Ishikawa (cell line): ENCODE measurements around the gene TRAPPC12.

Experiments used
- CEBPB ChIP-seq: IDR thresholded peaks from 2 replicates; pipeline ENCODE4 v1.6.1; 2012
- CREB1 ChIP-seq: IDR thresholded peaks from 2 replicates; pipeline ENCODE4 v1.6.1; 2012; ENCODE audit warnings: low read depth
- EP300 ChIP-seq: IDR thresholded peaks from 2 replicates; pipeline ENCODE4 v1.6.1; 2012; ENCODE audit warnings: borderline replicate concordance
- FOXM1 ChIP-seq: IDR thresholded peaks from 2 replicates; pipeline ENCODE4 v1.6.1; 2012; ENCODE audit warnings: low read depth, borderline replicate concordance
- NFIC ChIP-seq: IDR thresholded peaks from 2 replicates; pipeline ENCODE4 v1.6.1; 2012
- RAD21 ChIP-seq: IDR thresholded peaks from 2 replicates; pipeline ENCODE4 v1.6.1; 2012; ENCODE audit warnings: low read depth
- TAF1 ChIP-seq: IDR thresholded peaks from 2 replicates; pipeline ENCODE4 v1.6.1; 2012; ENCODE audit warnings: low read depth, mild to moderate bottlenecking
- TEAD4 ChIP-seq: IDR thresholded peaks from 2 replicates; pipeline ENCODE4 v1.6.1; 2012
- YY1 ChIP-seq: IDR thresholded peaks from 2 replicates; pipeline ENCODE4 v1.6.1; 2012; ENCODE audit warnings: low read depth
- ZBTB7A ChIP-seq: IDR thresholded peaks from 2 replicates; pipeline ENCODE4 v1.6.1; 2012; ENCODE audit warnings: low read depth
- TF ChIP-seq, protein P1 (sequence below): IDR thresholded peaks from 2 replicates; pipeline ENCODE4 v1.6.1; 2012; ENCODE audit warnings: low read depth, mild to moderate bottlenecking
- TF ChIP-seq, protein P2 (sequence below): IDR thresholded peaks from 2 replicates; pipeline ENCODE4 v1.6.1; 2012

DNA sequence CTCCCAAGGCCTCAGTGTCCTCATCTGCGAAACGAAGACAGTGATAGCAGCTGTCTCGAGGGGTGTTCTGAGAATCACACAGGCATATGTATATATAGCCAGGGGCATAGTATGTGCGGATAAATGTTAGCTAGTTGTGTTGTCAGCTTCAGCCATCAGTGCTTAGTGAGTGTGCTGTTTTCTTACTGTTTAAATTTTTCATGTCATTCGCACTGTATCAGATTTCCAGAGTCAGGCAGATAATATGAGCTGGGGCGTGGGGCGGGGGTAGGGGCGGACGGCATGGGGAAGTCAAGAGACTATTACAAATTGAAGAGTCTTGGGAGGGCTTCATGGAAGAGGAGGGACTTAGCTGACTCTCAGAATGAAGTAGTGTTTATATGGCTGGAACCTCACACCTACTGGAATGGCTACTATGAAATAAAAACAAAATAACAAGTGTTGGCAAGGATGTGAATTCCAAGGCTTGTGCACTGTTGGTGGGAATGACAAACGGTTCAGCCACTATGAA, 7.0 kb downstream of the TRAPPC12 start:
- TF ChIP-seq YY1 (no peak), EP300 (no peak), RAD21 (no peak), ZBTB7A (no peak), FOXM1 (no peak), TEAD4 (no peak), CEBPB (no peak), TAF1 (no peak), CREB1 (no peak), NFIC (no peak)
- TF ChIP-seq, protein P1, sequence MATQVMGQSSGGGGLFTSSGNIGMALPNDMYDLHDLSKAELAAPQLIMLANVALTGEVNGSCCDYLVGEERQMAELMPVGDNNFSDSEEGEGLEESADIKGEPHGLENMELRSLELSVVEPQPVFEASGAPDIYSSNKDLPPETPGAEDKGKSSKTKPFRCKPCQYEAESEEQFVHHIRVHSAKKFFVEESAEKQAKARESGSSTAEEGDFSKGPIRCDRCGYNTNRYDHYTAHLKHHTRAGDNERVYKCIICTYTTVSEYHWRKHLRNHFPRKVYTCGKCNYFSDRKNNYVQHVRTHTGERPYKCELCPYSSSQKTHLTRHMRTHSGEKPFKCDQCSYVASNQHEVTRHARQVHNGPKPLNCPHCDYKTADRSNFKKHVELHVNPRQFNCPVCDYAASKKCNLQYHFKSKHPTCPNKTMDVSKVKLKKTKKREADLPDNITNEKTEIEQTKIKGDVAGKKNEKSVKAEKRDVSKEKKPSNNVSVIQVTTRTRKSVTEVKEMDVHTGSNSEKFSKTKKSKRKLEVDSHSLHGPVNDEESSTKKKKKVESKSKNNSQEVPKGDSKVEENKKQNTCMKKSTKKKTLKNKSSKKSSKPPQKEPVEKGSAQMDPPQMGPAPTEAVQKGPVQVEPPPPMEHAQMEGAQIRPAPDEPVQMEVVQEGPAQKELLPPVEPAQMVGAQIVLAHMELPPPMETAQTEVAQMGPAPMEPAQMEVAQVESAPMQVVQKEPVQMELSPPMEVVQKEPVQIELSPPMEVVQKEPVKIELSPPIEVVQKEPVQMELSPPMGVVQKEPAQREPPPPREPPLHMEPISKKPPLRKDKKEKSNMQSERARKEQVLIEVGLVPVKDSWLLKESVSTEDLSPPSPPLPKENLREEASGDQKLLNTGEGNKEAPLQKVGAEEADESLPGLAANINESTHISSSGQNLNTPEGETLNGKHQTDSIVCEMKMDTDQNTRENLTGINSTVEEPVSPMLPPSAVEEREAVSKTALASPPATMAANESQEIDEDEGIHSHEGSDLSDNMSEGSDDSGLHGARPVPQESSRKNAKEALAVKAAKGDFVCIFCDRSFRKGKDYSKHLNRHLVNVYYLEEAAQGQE: no peak
- TF ChIP-seq, protein P2, sequence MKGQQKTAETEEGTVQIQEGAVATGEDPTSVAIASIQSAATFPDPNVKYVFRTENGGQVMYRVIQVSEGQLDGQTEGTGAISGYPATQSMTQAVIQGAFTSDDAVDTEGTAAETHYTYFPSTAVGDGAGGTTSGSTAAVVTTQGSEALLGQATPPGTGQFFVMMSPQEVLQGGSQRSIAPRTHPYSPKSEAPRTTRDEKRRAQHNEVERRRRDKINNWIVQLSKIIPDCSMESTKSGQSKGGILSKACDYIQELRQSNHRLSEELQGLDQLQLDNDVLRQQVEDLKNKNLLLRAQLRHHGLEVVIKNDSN: no peak
